ENCODE data around the gene TRIM31. TPM values are rescaled to one million over a fixed set of nuclear protein-coding genes. Genes with fewer than 3 reads are reported as not detected.

Gene TRIM31
- total RNA-seq, 4 donors from 2014 or later: not detected

DNA sequence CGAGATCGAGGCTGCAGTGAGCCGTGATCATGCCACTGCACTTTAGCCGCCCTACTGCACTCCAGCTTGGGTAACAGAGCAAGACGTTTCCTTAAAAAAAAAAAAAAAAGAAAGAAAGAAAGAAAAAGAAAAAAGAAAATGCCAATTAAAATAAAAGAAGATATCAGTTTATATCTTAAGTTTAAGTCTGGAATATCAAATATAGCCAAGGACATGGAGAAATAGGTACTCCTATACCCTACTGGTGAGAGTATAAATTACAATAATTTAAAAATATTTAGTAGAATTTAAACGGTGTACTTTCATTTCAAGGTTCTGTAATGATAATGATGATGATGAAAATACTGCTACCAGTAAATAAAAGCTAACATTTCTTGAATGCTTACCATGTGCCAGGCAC lies 3.8 kb upstream of the TRIM31 start:
- TF ChIP-seq CTCF (IDR thresholded peaks at IDR 0.05; ENCODE audit: low read depth): no peak

- TF ChIP-seq CTCF (IDR thresholded peaks at IDR 0.05; ENCODE audit: low read depth): no peak
These were observed 951 bp upstream of the TRIM31 start for GRCh38 chr6:30113841-30114240.

- TF ChIP-seq CTCF (IDR thresholded peaks at IDR 0.05; ENCODE audit: low read depth): no peak
These were observed 392 bp downstream of the TRIM31 start for GRCh38 chr6:30112402-30112994.

GRCh38 chr6:30111266-30111856 lies 1.5 kb downstream of the TRIM31 start:
- no peak for TF ChIP-seq CTCF (IDR thresholded peaks at IDR 0.05; ENCODE audit: low read depth)

DNA sequence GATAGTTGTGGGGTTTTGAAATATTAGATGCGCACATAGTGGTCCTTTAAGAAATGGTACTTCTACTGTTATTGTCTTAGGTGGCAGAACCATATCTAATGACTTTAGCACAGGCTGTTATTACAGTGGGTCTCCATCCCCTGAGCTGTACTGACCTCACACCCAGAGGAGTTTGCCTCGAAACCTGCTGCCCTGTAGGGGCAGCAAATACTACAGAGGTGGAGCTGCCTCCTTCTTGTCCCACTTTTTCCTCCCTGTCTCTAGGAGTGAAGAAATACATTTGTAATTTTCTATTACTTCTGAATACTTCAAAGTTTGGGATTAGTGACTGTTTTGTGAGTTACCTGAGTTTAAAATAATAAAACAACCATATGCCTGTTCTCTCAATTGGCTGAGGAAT lies 8.2 kb downstream of the TRIM31 start:
- no peak for TF ChIP-seq CTCF (IDR thresholded peaks at IDR 0.05; ENCODE audit: low read depth)

DNA sequence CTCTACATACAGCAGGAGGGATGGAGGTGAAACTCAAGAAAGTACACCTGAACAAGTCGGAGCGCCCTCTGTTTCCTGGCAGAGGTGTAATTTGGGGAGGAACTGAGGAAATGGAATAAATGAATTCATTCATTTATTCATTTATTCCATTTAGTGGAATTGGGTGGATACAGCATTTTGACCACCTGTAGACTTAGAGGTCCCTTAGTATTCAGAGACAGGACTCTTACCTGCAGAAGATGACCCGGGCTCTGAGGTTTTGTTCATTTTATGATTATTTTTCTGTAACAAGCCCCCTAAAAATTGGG lies 9.1 kb downstream of the TRIM31 start:
- TF ChIP-seq CTCF (IDR thresholded peaks at IDR 0.05; ENCODE audit: low read depth): no peak

DNA sequence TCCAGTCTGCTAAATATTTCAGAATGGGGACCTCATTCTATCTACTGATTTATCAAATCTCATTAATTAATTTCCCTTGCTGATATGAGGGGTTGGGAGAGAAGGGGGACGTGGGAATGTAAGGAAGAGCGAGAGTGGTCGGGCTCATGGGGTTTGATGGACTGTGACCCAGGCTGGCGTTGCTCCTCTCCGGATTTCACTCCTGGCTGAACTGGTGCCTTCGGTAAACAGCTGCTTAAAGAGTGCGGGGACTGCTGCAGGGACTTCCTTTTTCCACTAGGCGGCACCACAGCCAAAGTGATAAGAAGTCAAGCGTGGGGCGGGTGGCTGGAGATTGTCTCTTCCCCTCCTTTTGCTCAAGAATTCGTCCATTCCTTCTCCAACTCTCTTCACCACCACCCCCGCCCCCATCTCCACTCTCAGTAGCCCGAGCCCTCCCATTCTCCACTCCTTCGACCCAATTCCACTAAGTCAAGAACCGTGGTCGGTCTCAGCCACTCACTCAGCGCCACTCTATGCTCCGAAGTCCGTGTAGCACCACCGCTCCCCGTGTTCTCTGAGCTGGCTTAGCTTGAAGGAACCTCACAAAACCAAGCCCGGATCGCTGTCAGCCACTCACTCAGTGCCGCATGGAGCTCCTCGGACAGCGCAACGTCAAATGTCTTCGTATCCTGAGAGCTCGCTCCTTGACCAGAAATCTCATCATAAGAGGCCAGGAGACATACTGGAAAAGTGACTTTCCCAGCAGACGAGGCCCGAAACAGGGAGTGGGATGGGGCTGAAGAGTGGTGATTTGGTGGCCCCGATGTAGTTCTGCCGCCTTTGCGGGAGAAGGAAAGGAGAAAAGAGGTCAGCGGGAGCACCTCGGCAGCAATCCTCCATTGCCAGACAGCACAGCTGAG lies 9.7 kb downstream of the TRIM31 start:
- TF ChIP-seq CTCF (IDR thresholded peaks at IDR 0.05; ENCODE audit: low read depth): no peak

Data from subcutaneous adipose tissue (tissue), 4 donors.